ENCODE data around the gene QPRT.
"Not testable (repeated sequence)": the region's sequence is repeated elsewhere in the genome, so short reads cannot be mapped to it uniquely, and the experiment has no call there.

The QPRT gene

DNA sequence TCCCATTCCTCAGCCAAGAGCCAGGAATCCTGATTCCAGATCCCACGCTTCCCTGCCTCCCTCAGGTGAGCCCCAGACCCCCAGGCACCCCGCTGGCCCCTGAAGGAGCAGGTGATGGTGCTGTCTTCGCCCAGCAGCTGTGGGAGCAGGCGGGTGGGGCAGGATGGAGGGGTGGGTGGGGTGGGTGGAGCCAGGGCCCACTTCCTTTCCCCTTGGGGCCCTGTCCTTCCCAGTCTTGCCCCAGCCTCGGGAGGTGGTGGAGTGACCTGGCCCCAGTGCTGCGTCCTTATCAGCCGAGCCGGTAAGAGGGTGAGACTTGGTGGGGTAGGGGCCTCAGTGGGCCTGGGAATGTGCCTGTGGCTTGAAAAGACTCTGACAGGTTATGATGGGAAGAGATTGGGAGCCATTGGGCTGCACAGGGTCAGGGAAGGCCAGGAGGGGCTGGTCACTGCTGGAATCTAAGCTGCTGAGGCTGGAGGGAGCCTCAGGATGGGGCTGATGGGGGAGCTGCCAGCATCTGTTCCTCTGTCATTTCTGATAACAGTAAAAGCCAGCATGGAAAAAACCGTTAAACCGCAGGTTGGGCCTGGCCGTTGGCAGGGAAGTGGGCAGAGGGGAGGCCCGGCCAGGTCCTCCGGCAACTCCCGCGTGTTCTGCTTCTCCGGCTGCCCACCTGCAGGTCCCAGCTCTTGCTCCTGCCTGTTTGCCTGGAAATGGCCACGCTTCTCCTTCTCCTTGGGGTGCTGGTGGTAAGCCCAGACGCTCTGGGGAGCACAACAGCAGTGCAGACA is 15.8 kb upstream of the QPRT start, which contains the start of gene SPN:
Gene SPN (plus strand): TSS at position 232 of the 791 bp plus-strand sequence. CDS start 482 bp downstream, at position 714.
- DNase-seq, result no peak

DNA sequence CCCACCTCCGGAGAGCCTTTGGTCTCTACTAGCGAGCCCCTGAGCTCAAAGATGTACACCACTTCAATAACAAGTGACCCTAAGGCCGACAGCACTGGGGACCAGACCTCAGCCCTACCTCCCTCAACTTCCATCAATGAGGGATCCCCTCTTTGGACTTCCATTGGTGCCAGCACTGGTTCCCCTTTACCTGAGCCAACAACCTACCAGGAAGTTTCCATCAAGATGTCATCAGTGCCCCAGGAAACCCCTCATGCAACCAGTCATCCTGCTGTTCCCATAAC is 15.2 kb upstream of the QPRT start:
- DNase-seq, result no peak

DNA sequence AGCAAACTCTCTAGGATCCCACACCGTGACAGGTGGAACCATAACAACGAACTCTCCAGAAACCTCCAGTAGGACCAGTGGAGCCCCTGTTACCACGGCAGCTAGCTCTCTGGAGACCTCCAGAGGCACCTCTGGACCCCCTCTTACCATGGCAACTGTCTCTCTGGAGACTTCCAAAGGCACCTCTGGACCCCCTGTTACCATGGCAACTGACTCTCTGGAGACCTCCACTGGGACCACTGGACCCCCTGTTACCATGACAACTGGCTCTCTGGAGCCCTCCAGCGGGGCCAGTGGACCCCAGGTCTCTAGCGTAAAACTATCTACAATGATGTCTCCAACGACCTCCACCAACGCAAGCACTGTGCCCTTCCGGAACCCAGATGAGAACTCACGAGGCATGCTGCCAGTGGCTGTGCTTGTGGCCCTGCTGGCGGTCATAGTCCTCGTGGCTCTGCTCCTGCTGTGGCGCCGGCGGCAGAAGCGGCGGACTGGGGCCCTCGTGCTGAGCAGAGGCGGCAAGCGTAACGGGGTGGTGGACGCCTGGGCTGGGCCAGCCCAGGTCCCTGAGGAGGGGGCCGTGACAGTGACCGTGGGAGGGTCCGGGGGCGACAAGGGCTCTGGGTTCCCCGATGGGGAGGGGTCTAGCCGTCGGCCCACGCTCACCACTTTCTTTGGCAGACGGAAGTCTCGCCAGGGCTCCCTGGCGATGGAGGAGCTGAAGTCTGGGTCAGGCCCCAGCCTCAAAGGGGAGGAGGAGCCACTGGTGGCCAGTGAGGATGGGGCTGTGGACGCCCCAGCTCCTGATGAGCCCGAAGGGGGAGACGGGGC is 14.7 kb upstream of the QPRT start:
- no peak for DNase-seq

DNA sequence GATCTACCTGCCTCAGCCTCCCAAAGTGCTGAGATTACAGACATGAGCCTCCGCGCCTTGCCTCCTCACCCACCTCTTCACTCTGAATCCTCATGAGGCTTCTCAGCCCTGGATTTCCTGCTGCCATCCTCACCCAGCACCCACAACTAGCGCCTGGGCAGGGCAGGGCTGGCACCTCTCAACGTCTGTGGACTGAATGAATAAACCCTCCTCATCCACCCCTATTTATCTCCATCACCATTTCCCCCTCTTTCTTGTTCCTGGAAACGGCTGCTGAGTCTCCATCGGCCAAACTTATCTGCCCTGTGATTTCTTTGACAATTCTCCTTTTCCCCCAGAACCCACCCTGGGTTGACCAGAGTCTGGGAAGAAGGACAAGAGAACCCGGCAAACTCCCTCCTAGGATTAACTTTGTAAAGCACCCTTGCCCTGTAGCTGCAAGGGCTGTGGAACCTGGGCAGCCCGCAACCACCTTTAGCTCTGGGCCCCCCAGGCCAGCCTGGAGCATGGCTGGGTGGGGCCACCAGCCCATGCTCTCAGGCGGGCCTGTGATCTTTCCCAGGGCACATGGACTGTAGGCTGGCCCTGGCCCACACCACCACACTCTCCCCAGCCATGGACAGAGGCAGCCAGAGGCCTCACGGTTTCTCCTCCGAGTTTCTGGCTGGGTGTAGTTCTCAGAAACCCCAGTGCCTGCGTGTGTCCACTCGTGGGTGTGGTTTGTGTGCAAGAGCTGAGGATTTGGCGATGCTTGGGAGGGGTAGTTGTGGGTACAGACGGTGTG is 13.5 kb upstream of the QPRT start:
- no peak for DNase-seq

DNA sequence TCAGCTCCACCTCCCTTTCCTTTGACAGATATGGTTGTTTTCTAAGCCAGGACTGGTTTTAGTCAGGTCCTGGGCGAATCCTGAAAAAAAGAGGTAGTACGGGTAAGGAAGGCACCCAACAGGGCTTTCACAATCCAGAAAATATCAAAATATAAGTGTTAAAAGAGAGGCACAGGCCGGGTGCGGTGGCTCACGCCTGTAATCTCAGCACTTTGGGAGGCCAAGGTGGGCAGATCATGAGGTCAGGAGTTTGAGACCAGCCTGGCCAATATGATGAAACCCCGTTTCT is 11.7 kb upstream of the QPRT start:
- not testable (repeated sequence) for DNase-seq

DNA sequence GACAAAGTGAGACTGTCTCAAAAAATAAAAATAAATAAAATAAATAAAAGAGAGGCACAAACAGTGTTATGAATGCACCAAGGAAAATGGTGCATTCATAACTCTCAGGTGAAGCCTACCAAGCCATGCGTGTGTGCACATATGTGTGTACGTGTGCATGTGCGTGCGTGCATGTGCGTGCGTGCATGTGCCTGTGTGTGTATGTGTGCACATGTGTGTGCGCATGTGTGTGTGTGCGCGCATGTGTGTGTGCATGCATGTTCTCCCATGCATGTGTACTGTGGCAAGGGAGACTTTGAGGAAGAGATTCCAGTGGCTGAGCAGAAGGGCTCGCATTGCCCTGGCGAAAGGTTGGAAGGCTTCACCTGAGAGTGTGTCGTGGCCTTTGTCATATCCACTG is 11.2 kb upstream of the QPRT start:
- DNase-seq, result no peak

DNA sequence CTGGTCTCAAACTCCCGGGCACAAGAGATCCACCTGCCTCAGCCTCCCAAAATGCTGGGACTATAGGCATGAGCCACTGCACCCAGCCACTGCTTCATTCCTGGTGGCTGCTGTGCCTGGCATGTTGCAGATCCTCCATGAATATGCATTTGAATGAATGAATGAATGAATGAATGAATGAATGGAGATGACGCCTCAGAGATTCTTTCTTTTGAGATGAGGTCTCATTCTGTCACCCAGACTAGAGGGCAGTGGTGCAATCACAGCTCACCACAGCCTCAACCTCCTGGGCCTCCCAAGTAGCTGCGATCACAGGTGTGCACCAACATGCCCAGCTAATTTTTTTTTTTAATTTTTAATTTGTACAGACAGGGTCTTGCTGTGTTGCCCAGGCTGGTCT is 10.7 kb upstream of the QPRT start:
- no peak for DNase-seq

DNA sequence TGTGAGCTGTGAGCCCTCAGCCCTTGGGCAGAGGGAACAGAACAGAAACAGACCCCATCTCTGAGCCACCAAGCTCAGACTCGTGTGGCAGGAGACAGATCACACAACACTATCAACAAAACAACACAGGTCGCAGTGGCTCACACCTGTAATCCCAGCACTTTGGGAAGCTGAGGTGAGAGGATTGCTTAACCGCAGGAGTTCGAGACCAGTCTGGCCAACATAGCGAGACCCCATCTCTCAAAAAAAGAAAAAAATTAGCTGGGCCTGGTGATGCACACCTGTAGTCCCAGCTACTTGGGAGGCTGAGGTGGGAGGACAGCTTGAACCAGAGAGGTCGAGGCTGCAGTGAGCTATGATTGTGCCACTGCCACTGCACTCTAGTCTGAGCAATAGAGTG is 5.5 kb upstream of the QPRT start:
- no peak for DNase-seq

DNA sequence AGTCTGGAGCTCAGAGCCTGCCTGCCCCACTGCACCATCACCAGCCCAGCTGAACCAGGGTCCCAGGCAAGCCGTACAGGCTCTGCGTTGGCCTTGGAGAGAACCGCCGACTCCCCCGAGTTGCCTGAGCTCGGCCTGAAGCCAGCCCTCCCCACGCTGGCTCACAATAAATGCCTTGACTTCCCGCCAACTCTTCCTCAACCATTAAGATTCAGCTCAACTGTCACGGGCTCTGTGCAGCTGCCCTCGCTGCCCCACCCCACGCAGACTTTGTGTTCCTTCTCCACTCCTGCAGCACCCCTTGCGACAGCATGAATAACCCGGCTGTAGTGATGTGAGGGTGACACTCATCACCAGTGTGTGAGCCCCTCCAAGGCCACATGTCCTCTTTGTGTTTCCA is 4.8 kb upstream of the QPRT start:
- DNase-seq, result peak; percentile 59

DNA sequence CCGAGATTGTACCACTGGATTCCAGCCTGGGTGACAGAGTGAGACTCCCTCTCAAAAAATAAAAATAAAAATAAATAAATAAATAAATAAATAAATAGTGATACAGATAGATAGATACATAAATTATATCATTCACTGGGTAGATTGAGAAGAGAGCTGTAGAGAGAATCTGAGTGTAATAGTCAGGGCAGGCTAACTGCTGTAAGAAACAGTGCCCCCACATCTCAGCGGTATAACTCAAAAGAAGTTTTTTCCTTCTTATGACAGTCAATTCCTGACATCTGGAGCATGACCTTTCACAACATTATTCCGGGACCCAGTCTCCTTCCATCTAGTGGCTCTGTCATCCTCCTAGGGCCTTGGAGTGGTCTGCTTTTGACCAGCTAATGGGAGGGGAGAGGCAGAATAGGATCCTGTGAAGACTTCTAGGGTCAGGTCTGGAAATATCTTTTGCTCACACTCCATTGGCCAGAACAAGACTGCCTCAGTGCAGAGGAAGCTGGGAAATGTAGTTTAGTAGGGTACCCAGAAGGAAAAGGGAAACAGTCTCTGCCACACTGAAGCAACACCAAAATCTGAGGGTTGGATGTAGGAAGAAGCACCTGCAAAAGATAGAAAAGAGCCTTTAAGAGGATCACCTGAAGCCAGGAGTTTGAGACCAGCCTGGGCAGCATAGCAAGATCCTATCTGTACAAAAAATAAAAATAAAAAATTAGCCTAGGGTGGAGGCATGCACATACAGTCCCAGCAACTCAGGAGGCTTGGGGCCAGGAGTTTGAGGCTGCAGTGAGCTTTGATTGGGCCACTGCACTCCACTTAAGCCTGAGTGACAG is 3.0 kb upstream of the QPRT start:
- DNase-seq, result peak; percentile 51

DNA sequence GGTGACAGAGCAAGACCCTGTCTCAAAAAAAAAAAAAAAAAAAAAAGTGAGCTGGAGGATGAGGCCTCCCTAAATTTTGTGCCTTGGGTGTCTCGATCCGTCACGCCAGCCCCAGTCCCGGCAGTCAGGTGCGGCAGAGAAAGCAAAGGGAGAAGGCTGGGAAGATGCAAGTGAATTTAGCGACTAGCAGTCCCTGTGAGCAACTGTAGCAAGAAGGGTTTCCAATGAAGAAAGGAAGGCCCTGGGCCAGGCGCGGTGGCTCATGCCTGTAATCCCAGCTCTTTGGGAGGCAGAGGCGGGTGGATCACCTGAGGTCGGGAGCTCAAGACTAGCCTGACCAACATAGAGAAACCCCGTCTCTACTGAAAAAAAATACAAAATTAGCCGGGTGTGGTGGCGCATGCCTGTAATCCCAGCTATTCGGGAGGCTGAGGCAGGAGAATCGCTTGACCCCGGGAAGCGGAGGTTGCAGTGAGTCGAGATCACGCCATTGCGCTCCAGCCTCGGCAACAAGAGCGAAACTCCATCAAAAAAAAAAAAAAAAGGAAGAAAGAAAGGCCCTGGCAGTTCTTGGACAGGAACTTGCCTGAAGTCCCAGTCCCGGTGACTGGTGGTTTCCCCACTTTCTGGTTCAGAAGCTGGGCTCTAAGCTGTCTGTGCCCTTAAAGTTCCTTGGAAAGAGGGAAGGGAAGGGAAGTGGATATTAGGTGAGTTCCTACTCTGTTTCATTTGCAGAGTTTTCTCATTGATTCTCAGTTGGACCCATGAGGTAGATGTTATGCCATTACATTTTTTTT is 1.8 kb upstream of the QPRT start:
- no peak for DNase-seq

DNA sequence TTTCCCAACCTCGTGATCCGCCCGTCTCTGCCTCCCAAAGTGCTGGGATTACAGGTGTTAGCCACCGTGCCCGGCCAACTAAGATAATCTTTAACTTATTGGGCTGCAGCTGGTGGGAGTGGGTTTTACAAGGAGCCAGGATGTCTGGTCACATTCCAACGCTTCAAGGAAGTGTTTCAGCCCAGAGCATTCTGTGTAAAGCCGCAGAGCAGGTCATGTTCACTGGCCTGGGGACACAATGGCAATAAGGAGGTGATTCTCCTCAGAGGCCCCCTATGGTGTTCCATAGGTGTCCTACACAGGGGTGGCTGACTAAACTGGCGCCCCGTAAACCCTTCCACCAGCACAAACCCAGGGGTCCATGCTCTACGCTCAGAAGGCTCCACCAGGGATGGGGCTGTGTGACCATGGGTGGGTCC is 1.2 kb downstream of the QPRT start:
- DNase-seq, result peak; percentile 14

DNA sequence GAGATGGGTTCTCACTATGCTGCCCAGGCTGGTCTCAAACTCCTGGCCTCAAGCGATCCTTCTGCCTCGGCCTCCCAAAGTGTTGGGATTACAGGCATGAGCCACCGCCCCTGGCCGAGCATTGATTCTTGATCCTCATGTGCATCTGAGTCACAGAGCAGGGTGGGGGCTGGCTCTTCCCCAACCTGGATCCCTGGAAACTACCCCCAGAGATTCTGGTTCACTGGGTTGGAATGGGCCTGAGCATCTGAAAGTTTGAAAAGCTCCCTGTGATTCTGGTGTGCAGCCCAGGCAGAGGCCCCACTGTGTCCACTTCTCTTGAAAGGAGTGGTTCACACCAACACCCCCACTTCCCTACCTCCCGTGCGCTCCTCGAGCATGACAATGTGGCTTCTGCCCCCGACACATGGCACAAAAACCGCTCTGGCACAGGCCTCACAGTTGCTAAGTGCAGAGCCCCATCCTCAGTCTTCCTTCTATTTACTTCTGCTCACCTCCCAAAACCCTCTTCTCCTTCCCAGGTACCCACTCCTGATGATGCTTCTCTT is 4.6 kb downstream of the QPRT start:
- DNase-seq, result no peak

DNA sequence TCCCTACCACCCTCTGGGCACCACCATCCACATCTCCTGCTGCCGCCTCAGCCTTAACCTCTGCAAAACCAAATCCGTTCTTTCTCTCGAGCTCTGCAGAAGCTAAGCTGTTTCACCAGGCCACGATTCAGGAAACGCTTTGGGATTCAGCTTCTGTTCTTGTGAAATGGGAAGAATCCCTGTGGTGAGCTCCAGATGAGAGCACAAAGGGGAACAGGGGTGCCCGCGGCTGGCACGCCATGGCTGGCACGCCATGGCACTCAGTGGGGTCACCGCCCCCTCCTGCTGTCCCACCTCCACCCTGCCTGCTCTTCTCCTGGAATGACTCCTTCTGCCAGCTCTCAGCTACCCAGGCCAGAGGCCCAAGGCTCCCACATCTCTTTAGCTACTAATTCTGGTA is 5.7 kb downstream of the QPRT start:
- no peak for DNase-seq

DNA sequence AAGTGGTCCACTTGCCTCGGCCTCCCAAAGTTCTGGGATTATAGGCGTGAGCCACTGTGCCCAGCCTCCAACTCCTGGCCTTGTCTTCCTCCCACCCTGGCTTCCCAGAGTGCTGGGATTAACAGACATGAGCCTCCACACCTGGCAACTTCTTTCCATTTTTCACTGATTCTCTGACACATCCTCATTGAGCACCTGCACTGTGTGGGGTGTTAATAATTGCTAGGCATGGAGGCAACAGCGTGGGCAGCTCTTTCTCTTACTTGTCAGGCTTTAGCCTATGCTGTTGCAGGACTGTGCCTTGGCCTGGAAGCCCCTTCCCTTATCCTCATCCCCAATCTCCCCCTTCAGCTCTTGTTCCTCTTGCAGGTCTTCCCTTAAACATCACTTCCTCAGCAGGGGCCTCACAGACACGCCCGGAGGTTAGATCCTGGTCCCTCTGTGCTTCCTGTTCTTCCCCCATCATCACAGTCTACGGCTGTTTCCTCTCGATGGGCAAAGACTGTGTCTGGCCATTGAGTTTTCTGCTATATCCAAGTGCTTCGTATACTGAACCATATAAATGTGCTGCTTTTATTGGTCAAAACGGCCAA is 7.9 kb downstream of the QPRT start:
- DNase-seq, result no peak

DNA sequence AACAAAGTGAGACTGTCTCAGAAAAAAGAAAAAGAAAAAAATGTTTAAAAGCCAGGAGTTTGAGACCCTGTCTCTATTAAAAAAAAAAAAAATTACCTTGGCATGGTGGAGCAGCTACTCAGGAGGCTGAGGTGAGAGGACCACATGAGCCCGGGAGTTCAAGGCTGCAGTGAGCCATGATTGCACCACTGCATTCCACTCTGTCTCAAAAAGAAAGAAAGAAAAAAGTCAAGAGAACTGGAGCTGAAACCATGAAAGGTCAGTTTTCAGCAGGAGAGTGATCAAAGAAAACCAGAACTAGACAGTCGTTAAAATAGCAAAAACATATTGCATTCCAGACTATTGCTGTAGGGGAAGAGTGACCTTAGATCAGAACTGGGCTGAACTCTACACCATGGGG is 8.8 kb downstream of the QPRT start:
- no peak for DNase-seq

DNA sequence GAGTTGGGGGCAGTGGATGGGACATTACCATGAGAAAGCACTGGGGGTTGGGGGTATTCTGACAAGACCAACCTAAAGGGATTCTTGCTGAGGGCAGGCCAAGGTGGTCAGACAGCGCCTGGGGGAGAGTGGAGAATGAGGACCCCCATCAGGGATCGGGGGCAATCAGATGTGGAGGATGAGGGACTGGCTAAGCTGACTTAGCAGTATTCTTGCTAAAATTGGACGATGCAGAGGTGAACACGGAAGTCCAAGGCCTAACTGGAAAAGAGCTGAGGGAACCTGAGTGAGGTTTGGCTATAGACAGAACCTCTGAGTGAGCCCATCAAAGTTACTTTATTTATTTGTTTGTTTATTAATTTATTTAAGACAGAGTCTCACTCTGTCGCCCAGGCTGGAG is 9.2 kb downstream of the QPRT start:
- DNase-seq, result no peak

DNA sequence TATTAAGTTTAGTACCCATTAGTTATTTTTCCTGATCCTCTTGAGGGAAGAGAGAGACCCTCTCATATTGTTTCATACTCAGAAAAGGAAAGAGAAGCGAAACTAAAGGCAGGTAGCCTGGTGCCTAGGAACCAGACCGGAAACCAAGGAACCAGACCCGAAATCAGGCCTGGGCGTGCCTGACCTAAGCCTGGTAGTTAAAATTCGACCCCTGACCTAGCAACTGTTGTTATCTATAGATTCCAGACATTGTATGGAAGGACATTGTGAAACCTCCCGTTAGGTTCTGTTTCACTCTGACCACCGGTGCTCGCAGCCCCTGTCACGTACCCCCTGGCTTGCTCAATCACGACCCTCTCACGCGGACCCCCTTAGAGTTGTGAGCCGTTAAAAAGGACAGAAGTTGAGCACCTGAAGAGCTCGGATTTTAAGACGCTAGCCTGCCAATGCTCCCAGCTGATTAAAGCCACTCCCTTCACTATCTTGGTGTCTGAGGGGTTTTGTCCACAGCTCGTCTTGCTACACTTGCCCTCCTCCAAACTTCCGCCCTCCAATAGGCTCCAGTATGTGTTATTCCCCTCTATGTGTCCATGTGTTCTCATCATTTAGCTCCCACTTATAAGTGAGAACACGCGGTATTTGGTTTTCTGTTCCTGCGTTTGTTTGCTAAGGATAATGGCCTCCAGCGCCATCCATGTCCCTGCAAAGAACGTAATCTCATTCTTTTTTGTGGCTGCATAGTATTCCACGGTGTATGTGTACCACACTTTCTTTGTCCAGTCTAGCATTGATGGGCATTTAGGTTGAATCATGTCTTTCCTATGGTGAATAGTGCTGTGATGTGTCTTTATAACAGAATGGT is 10.7 kb downstream of the QPRT start:
- DNase-seq, result not testable (repeated sequence)

DNA sequence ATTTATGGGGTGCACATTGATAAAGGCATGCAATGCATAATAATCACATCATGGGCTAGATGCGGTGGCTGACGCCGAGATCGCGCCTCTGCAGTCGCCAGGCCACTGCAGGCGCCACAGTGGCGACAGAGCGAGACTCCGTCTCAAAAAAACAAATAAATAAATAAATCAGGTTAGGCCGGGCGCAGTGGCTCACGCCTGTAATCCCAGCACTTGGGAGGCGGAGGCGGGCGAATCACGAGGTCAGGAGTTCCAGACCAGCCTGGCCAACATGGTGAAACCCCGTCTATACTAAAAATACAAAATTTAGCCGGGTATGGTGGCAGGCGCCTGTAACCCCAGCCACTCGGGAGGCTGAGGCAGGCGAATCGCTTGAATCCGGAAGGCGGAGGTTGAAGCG is 13.6 kb downstream of the QPRT start:
- DNase-seq, result not testable (repeated sequence)
